Mesendoderm (in vitro differentiated cells): ENCODE measurements around the gene PRKAR1A.

Source experiments
- DNase-seq: peaks from one replicate; pipeline ENCODE4 v3.0.0; 2013
- H2AK5ac ChIP-seq: 2 replicates; pipeline ENCODE4 v1.6.1; 2013; ENCODE audit warnings: low read length, inconsistent platforms
- H2BK120ac ChIP-seq: 2 replicates; pipeline ENCODE4 v1.6.1; 2013; ENCODE audit warnings: low read depth, mild to moderate bottlenecking, low read length, moderate library complexity, mixed read lengths
- H2BK15ac ChIP-seq: replicated peaks from 2 replicates; pipeline ENCODE4 v1.6.1; 2013; ENCODE audit warnings: low read depth, mild to moderate bottlenecking, moderate library complexity
- H2BK5ac ChIP-seq: 2 replicates; pipeline ENCODE4 v1.6.1; 2013; ENCODE audit warnings: low read length, inconsistent platforms
- H3K18ac ChIP-seq: 2 replicates; pipeline ENCODE4 v1.6.1; 2013; ENCODE audit warnings: mild to moderate bottlenecking, low read length, mixed read lengths
- H3K23ac ChIP-seq: one replicate; pipeline ENCODE4 v1.6.1; 2013; ENCODE audit warnings: low read length
- H3K27ac ChIP-seq: 2 replicates; pipeline ENCODE4 v1.5.1; 2013; ENCODE audit warnings: low read depth, mild to moderate bottlenecking, inconsistent platforms, low read length, moderate library complexity
- H3K27me3 ChIP-seq: 2 replicates; pipeline ENCODE4 v1.6.1; 2013; ENCODE audit warnings: low read length, control low read depth, mild to moderate bottlenecking, inconsistent platforms; ENCODE audit not compliant: insufficient read depth, poor library complexity
- H3K36me3 ChIP-seq: 2 replicates; pipeline ENCODE4 v1.6.1; 2013; ENCODE audit warnings: low read length, inconsistent platforms; ENCODE audit not compliant: control insufficient read depth, insufficient read depth
- H3K4ac ChIP-seq: one replicate; pipeline ENCODE4 v1.6.1; 2013; ENCODE audit warnings: low read depth, mild to moderate bottlenecking, low read length, moderate library complexity
- H3K4me1 ChIP-seq: 2 replicates; pipeline ENCODE4 v1.6.1; 2013; ENCODE audit warnings: low read depth, low read length, inconsistent platforms; ENCODE audit not compliant: control insufficient read depth
- H3K4me2 ChIP-seq: 2 replicates; pipeline ENCODE4 v1.6.1; 2013; ENCODE audit warnings: low read length
- H3K4me3 ChIP-seq: 2 replicates; pipeline ENCODE4 v1.5.1; 2013; ENCODE audit warnings: mild to moderate bottlenecking, low read length
- H3K56ac ChIP-seq: one replicate; pipeline ENCODE4 v1.6.1; 2013; ENCODE audit warnings: low read length
- H3K79me1 ChIP-seq: 2 replicates; pipeline ENCODE4 v1.6.1; 2013; ENCODE audit warnings: low read length, inconsistent platforms
- H3K79me2 ChIP-seq: 2 replicates; pipeline ENCODE4 v1.6.1; 2013; ENCODE audit warnings: mild to moderate bottlenecking, low read length; ENCODE audit not compliant: control insufficient read depth, insufficient read depth
- H3K9ac ChIP-seq: 2 replicates; pipeline ENCODE4 v1.6.1; 2013; ENCODE audit warnings: low read length, inconsistent platforms
- H4K5ac ChIP-seq: one replicate; pipeline ENCODE4 v1.6.1; 2013; ENCODE audit warnings: low read length
- H4K8ac ChIP-seq: one replicate; pipeline ENCODE4 v1.6.1; 2013; ENCODE audit warnings: low read depth, mild to moderate bottlenecking, control low read depth, low read length, moderate library complexity
- WGBS: extraction: QIAGEN DNeasy Blood & Tissue Kit; methylation state at CpG from one replicate; pipeline ENCODE4 v1.1.7; 2013; ENCODE audit warnings: low lambda C conversion rate, missing lambda C conversion rate; ENCODE audit not compliant: insufficient coverage; ENCODE audit errors: extremely low coverage; 5-methylcytosine and 5-hydroxymethylcytosine counted together

Gene PRKAR1A

GRCh38 chr17:68501074-68501473, 11.2 kb upstream of the PRKAR1A start:
- H2BK15ac ChIP-seq, result no peak overlapping the region
- no peaks in the 10 kb centered on the region for H3K4me1 ChIP-seq
- no peak overlapping the region for H4K5ac ChIP-seq
- DNase-seq, result no peak
- H3K79me2 ChIP-seq, result no peaks in the 10 kb centered on the region
- H2BK120ac ChIP-seq, result no peak overlapping the region
- H3K9ac ChIP-seq, result no peak overlapping the region
- H3K4me2 ChIP-seq, result no peak overlapping the region
- H3K27ac ChIP-seq, result no peak overlapping the region
- no peaks in the 10 kb centered on the region for H3K27me3 ChIP-seq
- H3K4ac ChIP-seq, result no peak overlapping the region
- H3K23ac ChIP-seq, result no peak overlapping the region
- no peak overlapping the region for H2AK5ac ChIP-seq
- WGBS, result no CpG with 5 or more reads among the region's 3 CpGs
- no peak overlapping the region for H3K56ac ChIP-seq
- no peaks in the 10 kb centered on the region for H3K79me1 ChIP-seq
- H3K4me3 ChIP-seq, result no peak overlapping the region
- H3K36me3 ChIP-seq, result no peaks in the 10 kb centered on the region
- H4K8ac ChIP-seq, result no peak overlapping the region
- H3K18ac ChIP-seq, result no peak overlapping the region
- no peak overlapping the region for H2BK5ac ChIP-seq

GRCh38 chr17:68505951-68506350, 6.3 kb upstream of the PRKAR1A start:
- Histone ChIP-seq H3K79me1 (no peaks in the 10 kb centered on the region), H4K8ac (no peak overlapping the region), H3K36me3 (no peaks in the 10 kb centered on the region), H3K4me2 (no peak overlapping the region), H3K27me3 (no peaks in the 10 kb centered on the region), H3K23ac (no peak overlapping the region), H3K79me2 (no peaks in the 10 kb centered on the region), H3K4me1 (no peaks in the 10 kb centered on the region), H3K9ac (no peak overlapping the region), H2BK15ac (no peak overlapping the region), H2AK5ac (no peak overlapping the region), H3K18ac (no peak overlapping the region), H3K4me3 (no peak overlapping the region), H3K4ac (no peak overlapping the region), H3K27ac (no peak overlapping the region), H2BK5ac (no peak overlapping the region), H3K56ac (no peak overlapping the region), H4K5ac (no peak overlapping the region), H2BK120ac (no peak overlapping the region)
- WGBS, result no CpG with 5 or more reads among the region's 1 CpG
- no peak for DNase-seq

GRCh38 chr17:68507576-68507975, 4.7 kb upstream of the PRKAR1A start:
- Histone ChIP-seq H2BK5ac (no peak overlapping the region), H3K9ac (no peak overlapping the region), H2BK120ac (no peak overlapping the region), H3K79me2 (no peaks in the 10 kb centered on the region), H2AK5ac (no peak overlapping the region), H3K4ac (no peak overlapping the region), H3K27me3 (no peaks in the 10 kb centered on the region), H4K5ac (no peak overlapping the region), H2BK15ac (no peak overlapping the region), H3K27ac (no peak overlapping the region), H3K56ac (no peak overlapping the region), H3K79me1 (no peaks in the 10 kb centered on the region), H3K4me2 (no peak overlapping the region), H3K4me3 (no peak overlapping the region), H3K4me1 (no peaks in the 10 kb centered on the region), H3K36me3 (no peaks in the 10 kb centered on the region), H4K8ac (no peak overlapping the region), H3K23ac (no peak overlapping the region), H3K18ac (no peak overlapping the region)
- 100% methylated on average over 1 of the region's 3 CpGs for WGBS
- no peak for DNase-seq

GRCh38 chr17:68509141-68510057, 2.8 kb upstream of the PRKAR1A start:
- H3K4ac ChIP-seq, result no peak overlapping the region
- no peak overlapping the region for H3K4me3 ChIP-seq
- no peak overlapping the region for H4K8ac ChIP-seq
- H3K4me1 ChIP-seq, result no peaks in the 10 kb centered on the region
- no peak overlapping the region for H3K27ac ChIP-seq
- no peak overlapping the region for H2BK5ac ChIP-seq
- no peak overlapping the region for H3K23ac ChIP-seq
- H3K4me2 ChIP-seq, result no peak overlapping the region
- WGBS, result no CpG with 5 or more reads among the region's 9 CpGs
- no peak overlapping the region for H4K5ac ChIP-seq
- H3K9ac ChIP-seq, result no peak overlapping the region
- H2AK5ac ChIP-seq, result no peak overlapping the region
- H2BK120ac ChIP-seq, result no peak overlapping the region
- no peaks in the 10 kb centered on the region for H3K27me3 ChIP-seq
- H2BK15ac ChIP-seq, result no peak overlapping the region
- H3K18ac ChIP-seq, result no peak overlapping the region
- H3K56ac ChIP-seq, result no peak overlapping the region
- no peaks in the 10 kb centered on the region for H3K79me1 ChIP-seq
- H3K79me2 ChIP-seq, result peaks cover 17% of the 10 kb centered on the region
- H3K36me3 ChIP-seq, result no peaks in the 10 kb centered on the region
- no peak for DNase-seq

GRCh38 chr17:68511254-68511670, 968 bp upstream of the PRKAR1A start:
- H2BK120ac ChIP-seq, result no peak overlapping the region
- WGBS, result no CpG with 5 or more reads among the region's 10 CpGs
- peaks cover 26% of the 10 kb centered on the region for H3K79me2 ChIP-seq
- peak overlapping the region; percentile 93 for H3K9ac ChIP-seq
- H3K56ac ChIP-seq, result peak overlapping the region; percentile 95
- peak overlapping the region; percentile 88 for H3K4me3 ChIP-seq
- H4K8ac ChIP-seq, result no peak overlapping the region
- H3K4me1 ChIP-seq, result no peaks in the 10 kb centered on the region
- no peak overlapping the region for H2BK15ac ChIP-seq
- H3K27me3 ChIP-seq, result no peaks in the 10 kb centered on the region
- no peak overlapping the region for H2BK5ac ChIP-seq
- DNase-seq, result no peak
- H3K4me2 ChIP-seq, result peak overlapping the region; percentile 69
- H3K79me1 ChIP-seq, result peaks cover 2% of the 10 kb centered on the region
- H3K36me3 ChIP-seq, result no peaks in the 10 kb centered on the region
- no peak overlapping the region for H3K4ac ChIP-seq
- peak overlapping the region; percentile 71 for H3K27ac ChIP-seq
- H2AK5ac ChIP-seq, result no peak overlapping the region
- H4K5ac ChIP-seq, result no peak overlapping the region
- no peak overlapping the region for H3K23ac ChIP-seq
- peak overlapping the region; percentile 6 for H3K18ac ChIP-seq
